CD4-positive, alpha-beta T cell treated with Interleukin-6 for 4 hours (primary cell): ENCODE measurements around the gene ZSCAN1.

Experiments
- DNase-seq: peaks from one replicate; pipeline ENCODE4 v3.0.0-alpha.2; 2020; ENCODE audit warnings: mixed read lengths

Gene ZSCAN1

GRCh38 chr19:58084596-58085347, 50.9 kb downstream of the ZSCAN1 start:
- no peak for DNase-seq

GRCh38 chr19:58085348-58085875, 51.6 kb downstream of the ZSCAN1 start:
- DNase-seq: no peak

DNA sequence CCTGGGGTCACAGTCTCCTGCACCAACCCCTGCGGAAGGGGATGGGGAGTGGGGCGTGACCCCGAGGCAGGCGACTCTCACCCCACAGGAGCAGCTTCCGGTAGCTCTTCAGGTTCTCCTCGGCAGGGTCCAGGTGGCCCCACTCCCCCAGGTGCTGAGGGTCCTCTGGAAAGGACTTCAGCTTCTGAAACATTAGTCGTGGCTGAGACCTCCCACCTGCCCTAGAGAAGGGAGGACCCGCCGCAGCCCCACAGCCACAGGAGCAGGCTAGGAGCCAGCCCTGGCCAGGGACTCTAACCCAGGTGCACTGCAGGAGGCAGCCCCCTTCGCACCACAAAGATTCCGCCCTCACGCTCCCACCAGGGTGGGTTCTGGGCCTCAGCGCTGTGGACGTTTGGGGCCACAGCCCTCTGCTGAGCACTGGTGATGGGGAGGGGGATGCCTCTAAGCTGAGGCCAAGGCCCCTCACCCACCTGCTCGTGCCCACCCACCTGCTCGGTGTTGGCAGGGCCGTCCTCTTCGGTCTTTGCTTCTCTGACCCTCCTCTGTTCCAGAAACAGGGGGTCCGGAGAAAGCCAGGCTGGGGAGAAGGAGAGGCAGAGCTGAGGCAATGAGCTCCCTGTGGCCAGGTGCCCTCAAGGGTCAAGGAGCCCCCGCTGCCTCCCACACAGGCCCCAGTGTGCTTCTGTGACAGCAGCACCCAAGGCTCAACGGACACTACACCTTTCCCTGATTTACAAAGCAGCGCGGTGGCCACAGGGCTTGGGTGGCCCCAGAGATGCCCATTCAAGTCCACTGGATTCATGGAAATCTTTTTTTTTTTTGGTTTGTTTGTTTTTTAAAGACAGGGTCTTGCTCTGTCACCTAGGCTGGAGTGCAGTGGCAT, 53.2 kb downstream of the ZSCAN1 start:
- DNase-seq: no peak

GRCh38 chr19:58088521-58089052, 54.8 kb downstream of the ZSCAN1 start:
- no peak for DNase-seq

DNA sequence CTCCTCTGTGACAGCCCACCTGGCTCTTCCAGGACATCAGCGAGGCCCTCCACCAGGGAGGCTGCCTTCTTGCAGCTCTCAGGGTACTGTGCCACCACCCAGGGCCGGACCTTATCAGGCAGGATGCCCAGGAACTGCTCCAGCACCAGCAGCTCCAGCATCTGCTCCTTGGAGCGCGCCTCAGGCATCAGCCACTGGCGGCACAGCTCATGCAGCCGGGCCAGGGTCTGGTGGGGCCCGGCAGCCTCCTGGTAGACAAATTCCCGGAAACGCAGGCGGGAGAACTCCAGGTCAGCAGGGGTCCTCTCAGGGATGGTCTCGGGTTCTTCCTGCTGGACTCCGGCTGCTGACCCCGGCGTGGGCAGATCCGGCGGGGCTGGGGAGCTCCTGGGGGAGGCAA, 56.0 kb downstream of the ZSCAN1 start:
- DNase-seq: no peak

GRCh38 chr19:58091251-58091995, 57.6 kb downstream of the ZSCAN1 start:
- no peak for DNase-seq

GRCh38 chr19:58093071-58093470, 59.2 kb downstream of the ZSCAN1 start:
- no peak for DNase-seq

DNA sequence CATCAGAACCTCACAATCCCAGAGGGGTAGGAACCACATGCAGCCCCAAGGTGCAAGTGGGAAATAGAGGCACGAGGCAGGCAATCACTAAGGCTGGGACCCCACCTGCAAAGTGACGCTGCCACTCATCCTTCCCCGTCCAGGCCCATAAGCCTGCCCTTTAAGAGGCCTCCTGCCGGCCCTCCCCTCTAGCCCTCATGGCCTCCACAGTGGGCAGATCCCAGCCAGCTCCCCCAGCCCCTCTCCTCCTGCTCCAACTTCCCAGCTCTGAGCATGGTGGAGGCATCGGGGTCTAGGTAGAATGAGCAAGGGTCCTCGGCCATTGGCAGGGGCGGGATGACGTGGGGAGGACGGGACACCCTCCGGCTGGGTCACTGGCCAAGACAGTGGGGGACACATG, 61.5 kb downstream of the ZSCAN1 start:
- no peak for DNase-seq

GRCh38 chr19:58096884-58097283, 63.1 kb downstream of the ZSCAN1 start:
- DNase-seq: no peak

- no peak for DNase-seq
Measured at GRCh38 chr19:58097349-58097748, 63.5 kb downstream of the ZSCAN1 start.

DNA sequence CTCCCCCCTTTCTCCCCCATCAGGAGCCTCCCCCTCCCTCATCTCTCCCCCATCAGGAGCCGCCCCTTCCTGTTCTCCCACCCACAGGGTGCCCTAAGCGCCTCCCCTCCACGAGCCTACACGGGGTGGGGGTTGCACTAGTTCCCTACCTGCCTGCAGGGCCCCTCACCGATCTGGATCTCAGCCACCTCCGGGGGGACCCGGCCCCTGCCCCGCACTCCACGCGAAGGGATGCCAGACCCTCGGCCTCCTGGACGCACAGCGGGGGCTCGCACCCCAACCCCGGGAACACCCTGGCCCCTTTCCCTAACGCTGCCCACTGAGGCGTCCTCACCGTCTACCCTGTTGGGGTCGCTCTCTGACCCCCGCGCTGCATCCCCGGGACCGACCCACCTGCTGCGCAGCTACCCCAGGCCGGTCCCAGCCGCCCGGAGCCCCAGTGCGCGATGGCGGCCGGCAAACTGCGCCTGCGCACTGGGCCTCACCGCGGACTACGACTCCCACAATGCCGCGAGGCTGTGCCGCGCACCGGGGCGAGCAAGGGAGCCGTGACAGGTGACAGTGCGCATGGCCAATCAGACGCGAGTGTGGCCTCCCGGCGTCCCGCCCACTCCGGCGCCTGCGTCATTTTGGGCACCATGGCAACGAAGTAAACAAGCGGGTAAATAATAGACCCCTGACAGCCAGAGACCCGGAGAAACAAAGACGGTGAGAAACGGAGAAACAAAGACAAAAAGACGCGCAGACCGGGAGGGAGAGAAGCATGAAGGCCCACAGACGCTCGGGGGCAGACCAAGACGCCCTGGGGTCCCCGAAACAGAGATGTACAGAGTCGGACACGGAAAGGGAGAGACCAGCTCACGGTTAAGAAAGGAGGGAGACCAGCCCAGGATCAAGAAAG, 64.2 kb downstream of the ZSCAN1 start, which contains the start of gene ZSCAN18:
ZSCAN18 (minus strand) TSS at position 451 of the 901 bp plus-strand sequence. CDS start 7,964 bp downstream, outside the sequence.
- peak; percentile 95 for DNase-seq

- DNase-seq: no peak
Measured at GRCh38 chr19:58098682-58098998, 64.8 kb downstream of the ZSCAN1 start.
